CD4-positive, alpha-beta T cell (primary cell): ENCODE data around the gene COL4A2. TPM values are rescaled to one million over a fixed set of nuclear protein-coding genes. Genes with fewer than 3 reads are reported as not detected.

Source experiments
- ATAC-seq: fragments of 200-7000 bp; cut with Tn5 transposase; one replicate; pipeline ENCODE4 v1.10.0; 2022; ENCODE audit warnings: mild to moderate bottlenecking; ENCODE audit not compliant: poor library complexity
- CTCF ChIA-PET: fragments of 350-600 bp; sonication (Branson Sonifier 250); formaldehyde crosslinking; loops from one replicate; lab custom pipeline; 2021; ENCODE audit warnings: antibody characterized with exemption, inconsistent platforms; lab: Charles Lee
- POLR2A ChIA-PET: fragments of 350-600 bp; sonication (Branson Sonifier 250); formaldehyde crosslinking; loops from one replicate; lab custom pipeline; 2021; ENCODE audit warnings: antibody characterized with exemption, inconsistent platforms; lab: Charles Lee
- DNase-seq, 14 experiments: peaks; one replicate each; pipeline ENCODE4 v3.0.0-alpha.2; 2013 to 2020; ENCODE audit warnings: mixed read lengths in 2 of 14
- H3K27ac ChIP-seq, 2 donors: one replicate each; pipeline versions ENCODE4 v1.5.1 to v1.7.0; 2013; ENCODE audit warnings: low read length in 2 of 2, low read depth in 1 of 2, mild to moderate bottlenecking in 1 of 2
- H3K27me3 ChIP-seq, 2 experiments: 1 replicate in 1 of 2; 2 replicates in 1 of 2; pipeline versions ENCODE4 v1.6.1 to v1.7.0; 2013; ENCODE audit warnings: low read length in 2 of 2, control low read depth in 1 of 2, mild to moderate bottlenecking in 1 of 2, moderate library complexity in 1 of 2; ENCODE audit not compliant: insufficient read depth in 2 of 2, control insufficient read depth in 1 of 2
- H3K36me3 ChIP-seq: one replicate; pipeline ENCODE4 v1.6.1; 2013; ENCODE audit warnings: low read length, control low read depth; ENCODE audit not compliant: insufficient read depth
- H3K4me1 ChIP-seq: one replicate; pipeline ENCODE4 v1.6.1; 2013; ENCODE audit warnings: low read length, control low read depth; ENCODE audit not compliant: insufficient read depth
- H3K4me3 ChIP-seq: one replicate; pipeline ENCODE4 v1.5.1; 2013; ENCODE audit warnings: mild to moderate bottlenecking, low read length, moderate library complexity
- H3K9me3 ChIP-seq, 2 experiments: 1 replicate in 1 of 2; 2 replicates in 1 of 2; pipeline versions ENCODE4 v1.6.1 to v1.7.0; 2013; ENCODE audit warnings: low read length in 2 of 2, mild to moderate bottlenecking in 2 of 2, control low read depth in 1 of 2, moderate library complexity in 1 of 2; ENCODE audit not compliant: control insufficient read depth in 1 of 2, insufficient read depth in 1 of 2
- H3K27ac Mint-ChIP-seq: one replicate; pipeline ENCODE4 v1.8.0; 2020; ENCODE audit warnings: mixed read lengths
- H3K27me3 Mint-ChIP-seq: one replicate; pipeline ENCODE4 v1.8.0; 2021; ENCODE audit warnings: mixed read lengths
- H3K36me3 Mint-ChIP-seq: one replicate; pipeline ENCODE4 v1.8.0; 2021; ENCODE audit warnings: low read depth, mixed read lengths
- H3K4me1 Mint-ChIP-seq: one replicate; pipeline ENCODE4 v1.8.0; 2021; ENCODE audit warnings: low read depth, mixed read lengths
- H3K4me3 Mint-ChIP-seq: one replicate; pipeline ENCODE4 v1.8.0; 2020; ENCODE audit warnings: mild to moderate bottlenecking, mixed read lengths
- H3K9me3 Mint-ChIP-seq: one replicate; pipeline ENCODE4 v1.8.0; 2020; ENCODE audit warnings: mixed read lengths
- intact Hi-C, 2 experiments: fragments of 100-400 bp; cut with DNase I in 1 of 2; cut with micrococcal nuclease in 1 of 2; formaldehyde crosslinking; loops; one replicate each; pipeline versions ENCODE4 v1.15.1 to v1.9.0; 2023 to 2025; cut with DNase I, micrococcal nuclease
- total RNA-seq, 174 experiments: library from RNA in 2 of 174; stranded (reverse) in 2 of 174; gene quantifications; one replicate each; pipeline ENCODE4 v1.2.3 and lab custom pipeline; 2021 to 2026
- TF ChIP-seq, protein P1 (sequence below): fragments of 200-600 bp; IDR thresholded peaks from one replicate; pipeline ENCODE4 v1.8.0; 2022; ENCODE audit warnings: antibody characterized with exemption, mild to moderate bottlenecking

Gene COL4A2
- total RNA-seq, 2 experiments from 2014 or later: not detected

DNA sequence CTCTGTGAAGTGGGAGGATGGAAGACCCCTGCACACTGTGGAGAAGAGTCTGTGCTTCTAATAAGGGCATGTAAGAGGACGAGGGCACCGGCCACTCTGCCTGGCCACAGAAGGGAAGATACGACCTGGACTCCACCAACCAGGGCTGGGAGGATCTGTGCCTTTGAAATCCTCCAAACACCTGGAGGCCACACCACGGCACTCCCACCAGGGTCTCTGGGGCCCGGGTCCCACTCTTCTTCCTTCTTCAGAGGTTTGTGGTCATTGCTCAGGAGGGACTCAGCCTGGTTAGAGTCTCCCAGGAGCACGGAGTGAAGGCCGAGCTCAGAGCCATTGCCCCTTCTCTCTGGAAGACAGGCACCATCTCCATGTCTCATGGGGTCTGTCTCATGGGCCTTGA is 212.4 kb downstream of the COL4A2 start:
- no peaks in the 10 kb centered on the region for H3K36me3 ChIP-seq
- ATAC-seq (no peak), DNase-seq (no peak)
- H3K4me3 ChIP-seq: no peak overlapping the region
- H3K27me3 ChIP-seq: no peaks in the 10 kb centered on the region
- TF ChIP-seq, protein P1, sequence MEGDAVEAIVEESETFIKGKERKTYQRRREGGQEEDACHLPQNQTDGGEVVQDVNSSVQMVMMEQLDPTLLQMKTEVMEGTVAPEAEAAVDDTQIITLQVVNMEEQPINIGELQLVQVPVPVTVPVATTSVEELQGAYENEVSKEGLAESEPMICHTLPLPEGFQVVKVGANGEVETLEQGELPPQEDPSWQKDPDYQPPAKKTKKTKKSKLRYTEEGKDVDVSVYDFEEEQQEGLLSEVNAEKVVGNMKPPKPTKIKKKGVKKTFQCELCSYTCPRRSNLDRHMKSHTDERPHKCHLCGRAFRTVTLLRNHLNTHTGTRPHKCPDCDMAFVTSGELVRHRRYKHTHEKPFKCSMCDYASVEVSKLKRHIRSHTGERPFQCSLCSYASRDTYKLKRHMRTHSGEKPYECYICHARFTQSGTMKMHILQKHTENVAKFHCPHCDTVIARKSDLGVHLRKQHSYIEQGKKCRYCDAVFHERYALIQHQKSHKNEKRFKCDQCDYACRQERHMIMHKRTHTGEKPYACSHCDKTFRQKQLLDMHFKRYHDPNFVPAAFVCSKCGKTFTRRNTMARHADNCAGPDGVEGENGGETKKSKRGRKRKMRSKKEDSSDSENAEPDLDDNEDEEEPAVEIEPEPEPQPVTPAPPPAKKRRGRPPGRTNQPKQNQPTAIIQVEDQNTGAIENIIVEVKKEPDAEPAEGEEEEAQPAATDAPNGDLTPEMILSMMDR: no peak
- no peak overlapping the region for H3K27ac Mint-ChIP-seq
- H3K4me3 Mint-ChIP-seq: no peak overlapping the region
- no peak overlapping the region for H3K27ac ChIP-seq
- peaks cover 6% of the 10 kb centered on the region for H3K4me1 Mint-ChIP-seq
- peaks cover 6% of the 10 kb centered on the region for H3K4me1 ChIP-seq
- no peaks in the 10 kb centered on the region for H3K27me3 Mint-ChIP-seq
- no peaks in the 10 kb centered on the region for H3K9me3 Mint-ChIP-seq
- ChIA-PET POLR2A (no interaction called here), CTCF (no interaction called here)
- H3K9me3 ChIP-seq: peaks cover 0 to 11% of the 10 kb centered on the region in 2 experiments
- intact Hi-C loops: no loop called here
- no peaks in the 10 kb centered on the region for H3K36me3 Mint-ChIP-seq

DNA sequence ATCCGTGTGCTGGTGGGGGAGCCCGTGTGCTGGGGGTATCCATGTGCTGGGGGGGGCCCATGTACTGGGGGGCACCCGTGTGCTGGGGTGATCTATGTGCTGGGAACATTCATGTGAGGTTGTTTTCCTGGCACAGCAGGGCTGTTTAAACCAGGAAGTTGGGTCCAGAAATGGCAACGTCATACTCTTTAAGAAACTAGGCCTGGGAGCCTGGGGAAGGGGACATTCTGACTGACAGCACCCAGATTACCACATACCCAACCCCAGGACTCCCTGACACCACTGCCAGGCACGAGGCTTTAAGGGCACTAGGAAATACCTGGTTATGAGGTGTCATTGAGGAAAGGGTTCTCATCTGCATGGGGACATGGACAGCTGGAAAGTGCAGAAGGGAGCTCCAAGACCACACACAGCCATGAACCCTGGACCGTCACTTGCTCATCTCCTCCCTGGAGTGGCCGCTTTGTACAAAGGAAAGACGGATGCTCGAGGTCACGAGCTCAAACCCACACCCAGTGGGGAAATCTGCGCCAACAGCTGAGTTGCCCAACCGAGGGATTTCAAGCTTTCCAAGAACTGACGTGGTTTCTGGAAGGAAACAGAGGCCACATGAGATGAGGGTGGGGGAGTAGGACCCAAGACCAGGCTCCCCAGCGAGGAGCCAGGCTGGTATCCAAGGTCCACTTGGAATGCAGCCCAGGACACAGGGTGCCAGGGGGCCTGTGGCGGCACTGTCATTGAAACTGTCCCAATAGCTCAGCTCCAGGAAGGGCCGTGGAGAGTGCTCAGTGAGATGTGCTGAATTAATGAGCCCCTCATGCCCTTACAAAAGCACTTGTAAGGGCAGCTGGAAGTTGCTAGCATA is 213.6 kb downstream of the COL4A2 start:
- Mint-ChIP-seq H3K4me3 (no peak overlapping the region), H3K27ac (no peak overlapping the region), H3K27me3 (no peaks in the 10 kb centered on the region), H3K36me3 (no peaks in the 10 kb centered on the region), H3K9me3 (no peaks in the 10 kb centered on the region), H3K4me1 (peaks cover 17% of the 10 kb centered on the region)
- Histone ChIP-seq H3K36me3 (no peaks in the 10 kb centered on the region), H3K27me3 (no peaks in the 10 kb centered on the region), H3K9me3 (peaks cover 0 to 6% of the 10 kb centered on the region in 2 experiments), H3K27ac (no peak overlapping the region), H3K4me1 (peaks cover 17% of the 10 kb centered on the region), H3K4me3 (no peak overlapping the region)
- TF ChIP-seq, protein P1: no peak
- POLR2A ChIA-PET: no interaction called here
- ATAC-seq: no peak
- intact Hi-C loops: no loop called here
- DNase-seq: peak in 2 of 14 experiments; percentile 63 to 70
- CTCF ChIA-PET: no interaction called here

GRCh38 chr13:110521296-110521680 is 214.2 kb downstream of the COL4A2 start:
- intact Hi-C loops: no loop called here
- H3K27ac Mint-ChIP-seq: no peak overlapping the region
- TF ChIP-seq, protein P1: no peak
- H3K36me3 Mint-ChIP-seq: no peaks in the 10 kb centered on the region
- no peak for ATAC-seq
- peaks cover 24% of the 10 kb centered on the region for H3K4me1 Mint-ChIP-seq
- ChIA-PET POLR2A (no interaction called here), CTCF (no interaction called here)
- H3K27me3 Mint-ChIP-seq: no peaks in the 10 kb centered on the region
- DNase-seq: no peak
- H3K4me3 Mint-ChIP-seq: no peak overlapping the region
- Histone ChIP-seq H3K4me1 (peaks cover 22% of the 10 kb centered on the region), H3K27me3 (no peaks in the 10 kb centered on the region), H3K4me3 (no peak overlapping the region), H3K27ac (no peak overlapping the region), H3K9me3 (peaks cover 0 to 3% of the 10 kb centered on the region in 2 experiments), H3K36me3 (no peaks in the 10 kb centered on the region)
- no peaks in the 10 kb centered on the region for H3K9me3 Mint-ChIP-seq
